Effector memory CD8-positive, alpha-beta T cell (primary cell): Measurements from ENCODE around the gene MACROD2.

Source experiments
- ATAC-seq: fragments of 150-1000 bp; cut with Tn5 transposase; replicated peaks from 2 replicates; pipeline ENCODE4 v1.10.0; 2021; ENCODE audit warnings: mild to moderate bottlenecking, moderate library complexity
- DNase-seq, 3 experiments: peaks; one replicate each; pipeline ENCODE4 v3.0.0; 2021
- H3K27ac Mint-ChIP-seq, 2 donors: one replicate each; pipeline ENCODE4 v1.8.0; 2022; ENCODE audit warnings: mild to moderate bottlenecking in 2 of 2, mixed read lengths in 2 of 2, moderate library complexity in 2 of 2
- H3K27me3 Mint-ChIP-seq, 2 donors: one replicate each; pipeline ENCODE4 v1.8.0; 2022; ENCODE audit warnings: mixed read lengths in 2 of 2
- H3K36me3 Mint-ChIP-seq: one replicate; pipeline ENCODE4 v1.8.0; 2022; ENCODE audit warnings: mild to moderate bottlenecking, moderate library complexity, mixed read lengths; ENCODE audit not compliant: insufficient read depth
- H3K4me1 Mint-ChIP-seq, 2 donors: one replicate each; pipeline ENCODE4 v1.8.0; 2022; ENCODE audit warnings: low read depth in 2 of 2, mixed read lengths in 2 of 2
- H3K4me3 Mint-ChIP-seq, 2 donors: one replicate each; pipeline ENCODE4 v1.8.0; 2022; ENCODE audit warnings: mild to moderate bottlenecking in 2 of 2, mixed read lengths in 2 of 2, moderate library complexity in 2 of 2
- H3K9me3 Mint-ChIP-seq, 2 donors: one replicate each; pipeline ENCODE4 v1.8.0; 2022; ENCODE audit warnings: mixed read lengths in 2 of 2

MACROD2 gene

GRCh38 chr20:15708984-15709598 lies 1713.8 kb downstream of the MACROD2 start:
- no peaks in the 10 kb centered on the region for H3K27me3 Mint-ChIP-seq
- H3K27ac Mint-ChIP-seq = no peak overlapping the region
- H3K9me3 Mint-ChIP-seq = peaks cover under 1 to 5% of the 10 kb centered on the region in 2 donors
- H3K4me3 Mint-ChIP-seq = no peak overlapping the region
- H3K36me3 Mint-ChIP-seq = no peaks in the 10 kb centered on the region
- peak in 1 of 3 experiments; percentile 1 for DNase-seq
- no peak for ATAC-seq
- no peaks in the 10 kb centered on the region for H3K4me1 Mint-ChIP-seq

GRCh38 chr20:15710636-15711035 lies 1715.3 kb downstream of the MACROD2 start:
- ATAC-seq (no peak), DNase-seq (no peak)
- Mint-ChIP-seq H3K27me3 (no peaks in the 10 kb centered on the region), H3K4me1 (no peaks in the 10 kb centered on the region), H3K9me3 (peaks cover 0 to 5% of the 10 kb centered on the region in 2 donors), H3K4me3 (no peak overlapping the region), H3K27ac (no peak overlapping the region), H3K36me3 (no peaks in the 10 kb centered on the region)

- no peak for ATAC-seq
- no peak for DNase-seq
- H3K27me3 Mint-ChIP-seq = no peaks in the 10 kb centered on the region
- no peak overlapping the region for H3K4me3 Mint-ChIP-seq
- peaks cover 0 to 5% of the 10 kb centered on the region in 2 donors for H3K9me3 Mint-ChIP-seq
- no peak overlapping the region for H3K27ac Mint-ChIP-seq
- H3K36me3 Mint-ChIP-seq = no peaks in the 10 kb centered on the region
- H3K4me1 Mint-ChIP-seq = no peaks in the 10 kb centered on the region
Observed at GRCh38 chr20:15711177-15711576, 1715.9 kb downstream of the MACROD2 start.

GRCh38 chr20:15716256-15716655 lies 1720.9 kb downstream of the MACROD2 start:
- Mint-ChIP-seq H3K36me3 (no peaks in the 10 kb centered on the region), H3K27ac (no peak overlapping the region), H3K27me3 (no peaks in the 10 kb centered on the region), H3K4me1 (no peaks in the 10 kb centered on the region), H3K4me3 (no peak overlapping the region), H3K9me3 (peaks cover 5 to 7% of the 10 kb centered on the region in 2 donors)
- DNase-seq (no peak), ATAC-seq (no peak)

- ATAC-seq (no peak), DNase-seq (no peak)
- Mint-ChIP-seq H3K27ac (no peak overlapping the region), H3K27me3 (no peaks in the 10 kb centered on the region), H3K36me3 (no peaks in the 10 kb centered on the region), H3K9me3 (peaks cover 6 to 16% of the 10 kb centered on the region in 2 donors), H3K4me3 (no peak overlapping the region), H3K4me1 (no peaks in the 10 kb centered on the region)
Observed at GRCh38 chr20:15726416-15726815, 1731.1 kb downstream of the MACROD2 start.

- H3K27ac Mint-ChIP-seq = no peak overlapping the region
- H3K4me1 Mint-ChIP-seq = no peaks in the 10 kb centered on the region
- ATAC-seq (no peak), DNase-seq (no peak)
- H3K4me3 Mint-ChIP-seq = no peak overlapping the region
- no peaks in the 10 kb centered on the region for H3K27me3 Mint-ChIP-seq
- H3K36me3 Mint-ChIP-seq = no peaks in the 10 kb centered on the region
- peaks cover 8 to 9% of the 10 kb centered on the region in 2 donors for H3K9me3 Mint-ChIP-seq
Observed at GRCh38 chr20:15734052-15734451, 1738.7 kb downstream of the MACROD2 start.

- H3K9me3 Mint-ChIP-seq = peaks cover 5 to 11% of the 10 kb centered on the region in 2 donors
- no peak for DNase-seq
- no peaks in the 10 kb centered on the region for H3K36me3 Mint-ChIP-seq
- H3K27me3 Mint-ChIP-seq = no peaks in the 10 kb centered on the region
- ATAC-seq = no peak
- no peak overlapping the region for H3K27ac Mint-ChIP-seq
- H3K4me3 Mint-ChIP-seq = no peak overlapping the region
- H3K4me1 Mint-ChIP-seq = no peaks in the 10 kb centered on the region
Observed at GRCh38 chr20:15739035-15739434, 1743.7 kb downstream of the MACROD2 start.

- no peaks in the 10 kb centered on the region for H3K27me3 Mint-ChIP-seq
- no peaks in the 10 kb centered on the region for H3K36me3 Mint-ChIP-seq
- H3K27ac Mint-ChIP-seq = no peak overlapping the region
- peaks cover 5 to 9% of the 10 kb centered on the region in 2 donors for H3K9me3 Mint-ChIP-seq
- H3K4me1 Mint-ChIP-seq = no peaks in the 10 kb centered on the region
- DNase-seq = no peak
- H3K4me3 Mint-ChIP-seq = no peak overlapping the region
- no peak for ATAC-seq
Observed at GRCh38 chr20:15740046-15740775, 1744.9 kb downstream of the MACROD2 start.

- Mint-ChIP-seq H3K27me3 (no peaks in the 10 kb centered on the region), H3K4me3 (no peak overlapping the region), H3K36me3 (no peaks in the 10 kb centered on the region), H3K4me1 (no peaks in the 10 kb centered on the region), H3K9me3 (peaks cover 3 to 9% of the 10 kb centered on the region in 2 donors), H3K27ac (no peak overlapping the region)
- ATAC-seq (no peak), DNase-seq (no peak)
Observed at GRCh38 chr20:15742087-15742486, 1746.8 kb downstream of the MACROD2 start.

GRCh38 chr20:15742627-15743026 lies 1747.3 kb downstream of the MACROD2 start:
- no peak overlapping the region for H3K27ac Mint-ChIP-seq
- DNase-seq (no peak), ATAC-seq (no peak)
- no peak overlapping the region for H3K4me3 Mint-ChIP-seq
- H3K27me3 Mint-ChIP-seq = no peaks in the 10 kb centered on the region
- H3K9me3 Mint-ChIP-seq = peaks cover 3 to 9% of the 10 kb centered on the region in 2 donors
- H3K36me3 Mint-ChIP-seq = no peaks in the 10 kb centered on the region
- H3K4me1 Mint-ChIP-seq = no peaks in the 10 kb centered on the region

- Mint-ChIP-seq H3K36me3 (no peaks in the 10 kb centered on the region), H3K27me3 (no peaks in the 10 kb centered on the region), H3K4me3 (no peak overlapping the region), H3K27ac (no peak overlapping the region), H3K9me3 (no peaks in the 10 kb centered on the region), H3K4me1 (no peaks in the 10 kb centered on the region)
- DNase-seq = no peak
- ATAC-seq = no peak
Observed at GRCh38 chr20:15756002-15756753, 1760.9 kb downstream of the MACROD2 start.

GRCh38 chr20:15756754-15757115 lies 1761.4 kb downstream of the MACROD2 start:
- Mint-ChIP-seq H3K4me3 (no peak overlapping the region), H3K27ac (no peak overlapping the region), H3K27me3 (no peaks in the 10 kb centered on the region), H3K9me3 (no peaks in the 10 kb centered on the region), H3K36me3 (no peaks in the 10 kb centered on the region), H3K4me1 (no peaks in the 10 kb centered on the region)
- no peak for DNase-seq
- ATAC-seq = no peak

- no peaks in the 10 kb centered on the region for H3K36me3 Mint-ChIP-seq
- no peak for ATAC-seq
- H3K27ac Mint-ChIP-seq = no peak overlapping the region
- no peak for DNase-seq
- H3K4me1 Mint-ChIP-seq = no peaks in the 10 kb centered on the region
- H3K4me3 Mint-ChIP-seq = no peak overlapping the region
- peaks cover 0 to 4% of the 10 kb centered on the region in 2 donors for H3K9me3 Mint-ChIP-seq
- H3K27me3 Mint-ChIP-seq = no peaks in the 10 kb centered on the region
Observed at GRCh38 chr20:15759594-15759993, 1764.3 kb downstream of the MACROD2 start.
